Caki2 (cell line): Measurements from ENCODE around the gene MARVELD2. TPM values are rescaled to one million over a fixed set of nuclear protein-coding genes. Genes with fewer than 3 reads are reported as not detected.
"Not testable (repeated sequence)": the region's sequence is repeated elsewhere in the genome, so short reads cannot be mapped to it uniquely, and the experiment has no call there.

Source experiments
- DNase-seq: peaks from one replicate; pipeline ENCODE4 v3.0.0-alpha.2; 2015; ENCODE audit warnings: low read depth
- in situ Hi-C: cut with HindIII; loops from 2 replicates; pipeline ENCODE4 v1.10.0; 2016; ENCODE audit warnings: low sequenced_read_pairs, low pct_unique_long_range_greater_than_20kb, mixed read lengths
- total RNA-seq: library from RNA; depleted of rRNA; stranded (reverse); fragments of >200 nt; shearing (Covaris generic); gene quantifications from 2 replicates; pipeline ENCODE4 v1.2.3, GENCODE V29; 2014; ENCODE audit warnings: low replicate concordance; rRNA removed

MARVELD2 gene
- 4.1 and 5.4 TPM in 2 replicates for total RNA-seq

GRCh38 chr5:69414885-69415583 is at the start of gene MARVELD2:
TSS of gene MARVELD2 (plus strand) at chr5:69415116. CDS start at chr5:69419386, 4,270 bp downstream.
- DNase-seq = peak; percentile 76
- in situ Hi-C loops = no loop called here

- DNase-seq = no peak
- in situ Hi-C loops = no loop called here
Observed at GRCh38 chr5:69367697-69368279, 47.1 kb upstream of the MARVELD2 start.

GRCh38 chr5:69368458-69369339 is 46.2 kb upstream of the MARVELD2 start:
- in situ Hi-C loops = no loop called here
- no peak for DNase-seq

- peak; percentile 93 for DNase-seq
- in situ Hi-C loops = no loop called here
Observed at GRCh38 chr5:69369340-69370121, 45.4 kb upstream of the MARVELD2 start, which contains the start of the genes AK6, RAD17 and TAF9. TSS of gene AK6 (minus strand) at chr5:69369520. CDS start at chr5:69369490, 30 bp downstream. TSS of gene RAD17 (plus strand) at chr5:69369818. CDS start at chr5:69372209, 2,391 bp downstream. TSS of gene TAF9 (minus strand) at chr5:69369520. CDS start at chr5:69365737, 3,783 bp downstream.

- DNase-seq, in situ Hi-C loops: not testable (repeated sequence)
Observed at GRCh38 chr5:69370335-69370734, 44.6 kb upstream of the MARVELD2 start.

GRCh38 chr5:69372394-69372793 is 42.5 kb upstream of the MARVELD2 start:
- no peak for DNase-seq
- in situ Hi-C loops = no loop called here

GRCh38 chr5:69374911-69375446 is 39.9 kb upstream of the MARVELD2 start:
- no peak for DNase-seq
- in situ Hi-C loops = no loop called here

GRCh38 chr5:69378376-69378775 is 36.5 kb upstream of the MARVELD2 start:
- no peak for DNase-seq
- in situ Hi-C loops = no loop called here

- in situ Hi-C loops = no loop called here
- no peak for DNase-seq
Observed at GRCh38 chr5:69404659-69405330, 10.1 kb upstream of the MARVELD2 start.

GRCh38 chr5:69415584-69415958 is 655 bp downstream of the MARVELD2 start:
- in situ Hi-C loops = no loop called here
- no peak for DNase-seq

GRCh38 chr5:69416180-69416579 is 1.3 kb downstream of the MARVELD2 start:
- in situ Hi-C loops = no loop called here
- no peak for DNase-seq

- in situ Hi-C loops = no loop called here
- DNase-seq = no peak
Observed at GRCh38 chr5:69416699-69417098, 1.8 kb downstream of the MARVELD2 start.

GRCh38 chr5:69418554-69418953 is 3.6 kb downstream of the MARVELD2 start:
- DNase-seq = no peak
- in situ Hi-C loops = no loop called here

GRCh38 chr5:69431424-69432303 is 16.7 kb downstream of the MARVELD2 start:
- in situ Hi-C loops = no loop called here
- DNase-seq = no peak

- in situ Hi-C loops = no loop called here
- DNase-seq = no peak
Observed at GRCh38 chr5:69432412-69433206, 17.7 kb downstream of the MARVELD2 start.
